ENCODE measurements around the gene SLC12A7. TPM values are rescaled to one million over a fixed set of nuclear protein-coding genes. Genes with fewer than 3 reads are reported as not detected.

The SLC12A7 gene
- total RNA-seq, 1 experiment from 2014 or later, result 30.8 TPM

GRCh38 chr5:1108865-1109174 is 3.0 kb downstream of the SLC12A7 start:
- Mint-ChIP-seq H3K9me3 (no peaks in the 10 kb centered on the region), H3K36me3 (ENCODE audit: insufficient read depth in 1 of 3, low read depth in 3 of 3) (peaks cover 0 to 8% (median 0%) of the 10 kb centered on the region in 3 experiments; a peak in 1 of 7 replicates), H3K4me3 (no peak overlapping the region; a peak in 1 of 5 replicates), H3K27ac (peak overlapping the region in 1 of 3 experiments; percentile 82; a peak in 1 of 7 replicates), H3K4me1 (peaks cover 30 to 52% of the 10 kb centered on the region in 2 experiments), H3K27me3 (ENCODE audit: low read depth) (peaks cover 3% of the 10 kb centered on the region)
- Histone ChIP-seq H3T11ph (ENCODE audit: low read length) (no peak overlapping the region), H2BK12ac (ENCODE audit: insufficient read length, low read depth, low read length) (no peak overlapping the region), H2BK120ac (ENCODE audit: low read depth, low read length, poor library complexity, severe bottlenecking) (no peak overlapping the region), H2AFZ (ENCODE audit: low read length) (no peak overlapping the region), H3K79me1 (ENCODE audit: insufficient read depth, low read depth, low read length, poor library complexity, severe bottlenecking) (peaks cover 6% of the 10 kb centered on the region), H3K79me2 (ENCODE audit: insufficient read depth, low read length) (peaks cover 2% of the 10 kb centered on the region; the same call in 1 of the 2 replicates), H2BK20ac (ENCODE audit: low read depth, low read length, poor library complexity, severe bottlenecking) (no peak overlapping the region), H2AK5ac (ENCODE audit: insufficient read length, low read length) (no peak overlapping the region), H4K5ac (ENCODE audit: insufficient read length, low read depth, low read length) (no peak overlapping the region), H3K23ac (ENCODE audit: insufficient read length, low read depth, low read length) (no peak overlapping the region), H3K27me3 (ENCODE audit: insufficient read depth, low read length) (no peaks in the 10 kb centered on the region), H3K56ac (ENCODE audit: insufficient read length, low read depth, low read length) (no peak overlapping the region), H3K4me2 (ENCODE audit: insufficient read depth, insufficient read length, low read length) (no peak overlapping the region), H3K27ac (ENCODE audit: insufficient read length, low read depth, low read length) (no peak overlapping the region), H3K9me3 (ENCODE audit: control insufficient read depth, low read depth, low read length) (no peaks in the 10 kb centered on the region), H3K14ac (ENCODE audit: insufficient read depth, low read length) (no peak overlapping the region), H4K8ac (replicated peaks; ENCODE audit: insufficient read length, low read depth, low read length) (no peak overlapping the region), H2BK15ac (ENCODE audit: low read depth, low read length) (no peak overlapping the region), H3K23me2 (ENCODE audit: insufficient read length, low read depth, low read length, poor library complexity, severe bottlenecking) (peaks cover 7% of the 10 kb centered on the region), H2BK5ac (ENCODE audit: insufficient read length, low read length) (no peak overlapping the region), H3K4me1 (ENCODE audit: insufficient read depth, low read length) (peaks cover 12% of the 10 kb centered on the region; the same call in 1 of the 2 replicates), H4K91ac (ENCODE audit: insufficient read length, low read depth, low read length) (no peak overlapping the region), H3K9ac (ENCODE audit: extremely low read depth, insufficient read length, low read length) (no peak overlapping the region), H4K20me1 (ENCODE audit: control insufficient read depth, insufficient read depth, insufficient read length) (peaks cover 3% of the 10 kb centered on the region), H3K18ac (ENCODE audit: insufficient read length, low read depth, low read length) (no peak overlapping the region), H3K4ac (ENCODE audit: low read depth, low read length) (no peak overlapping the region)
- no peak for TF ChIP-seq CTCF (conservative IDR thresholded peaks at IDR 0.05)
- no peak for DNase-seq
- WGBS (ENCODE audit: extremely low coverage, insufficient read length, low lambda C conversion rate), result no CpG with 5 or more reads among the region's 11 CpGs

All from H9 (cell line).